ENCODE measurements around the gene FKBP1A.

FKBP1A gene
- long read RNA-seq, transcript FKBP1A-204 (5 exons, 1,622 nt) = major isoform, 925 of 1,008 reads
- long read RNA-seq, transcript FKBP1A-211 (4 exons, 1,518 nt) = minor isoform, 21 of 1,008 reads
- long read RNA-seq, transcript FKBP1A-203 (4 exons, 976 nt) = minor isoform, 16 of 1,008 reads
- long read RNA-seq, transcript FKBP1A-202 (4 exons, 747 nt) = minor isoform, 9 of 1,008 reads
- long read RNA-seq, partial matches to known transcripts = 6 of 1,008 reads
- long read RNA-seq, other reads (novel, unspliced or antisense) = 30 of 1,008 reads

- TF ChIP-seq CTCF (IDR thresholded peaks at IDR 0.05; ENCODE audit: insufficient read depth, low read length) (no peak), POLR2AphosphoS5 (IDR thresholded peaks at IDR 0.05; ENCODE audit: low read depth) (peak; percentile 60; the same call in 1 of the 2 replicates), GABPA (IDR thresholded peaks at IDR 0.05; ENCODE audit: low read depth) (peak; percentile 99), REST (IDR thresholded peaks at IDR 0.05; ENCODE audit: insufficient replicate concordance, low read depth) (peak; percentile 71), SPI1 (IDR thresholded peaks at IDR 0.05; ENCODE audit: borderline replicate concordance, low read depth) (no peak)
- Histone ChIP-seq H3K4me3 (replicated peaks; ENCODE audit: insufficient read depth, low read length) (peak within 1 kb of the TSS; percentile 67), H3K27ac (replicated peaks) (peak within 1 kb of the TSS; percentile 63), H3K27me3 (ENCODE audit: insufficient read depth, poor library complexity, severe bottlenecking) (no peaks in the 10 kb centered on the region)
- peak; percentile 92 for DNase-seq (ENCODE audit: low read depth in 1 of 2, low spot score in 1 of 2)
Measured at GRCh38 chr20:1392693-1393506, at the start of gene FKBP1A. Gene FKBP1A (minus strand): TSS chr20:1393054. CDS start chr20:1392998, 56 bp downstream.

GRCh38 chr20:1442304-1442703 lies 49.5 kb upstream of the FKBP1A start:
- no peak for DNase-seq (ENCODE audit: low read depth in 1 of 2, low spot score in 1 of 2)
- no peak for TF ChIP-seq SPI1 (IDR thresholded peaks at IDR 0.05; ENCODE audit: borderline replicate concordance, low read depth)
- no peak for TF ChIP-seq GABPA (IDR thresholded peaks at IDR 0.05; ENCODE audit: low read depth)
- TF ChIP-seq POLR2AphosphoS5 (IDR thresholded peaks at IDR 0.05; ENCODE audit: low read depth) = no peak
- no peak for TF ChIP-seq REST (IDR thresholded peaks at IDR 0.05; ENCODE audit: insufficient replicate concordance, low read depth)
- no peak for TF ChIP-seq CTCF (IDR thresholded peaks at IDR 0.05; ENCODE audit: insufficient read depth, low read length)
- Histone ChIP-seq H3K4me3 (replicated peaks; ENCODE audit: insufficient read depth, low read length) (no peak overlapping the region), H3K27ac (replicated peaks) (no peak overlapping the region), H3K27me3 (ENCODE audit: insufficient read depth, poor library complexity, severe bottlenecking) (no peaks in the 10 kb centered on the region)

- Histone ChIP-seq H3K27ac (replicated peaks) (no peak overlapping the region), H3K4me3 (replicated peaks; ENCODE audit: insufficient read depth, low read length) (no peak overlapping the region), H3K27me3 (ENCODE audit: insufficient read depth, poor library complexity, severe bottlenecking) (no peaks in the 10 kb centered on the region)
- no peak for DNase-seq (ENCODE audit: low read depth in 1 of 2, low spot score in 1 of 2)
- TF ChIP-seq SPI1 (IDR thresholded peaks at IDR 0.05; ENCODE audit: borderline replicate concordance, low read depth) = no peak
- no peak for TF ChIP-seq GABPA (IDR thresholded peaks at IDR 0.05; ENCODE audit: low read depth)
- no peak for TF ChIP-seq POLR2AphosphoS5 (IDR thresholded peaks at IDR 0.05; ENCODE audit: low read depth)
- TF ChIP-seq CTCF (IDR thresholded peaks at IDR 0.05; ENCODE audit: insufficient read depth, low read length) = no peak
- no peak for TF ChIP-seq REST (IDR thresholded peaks at IDR 0.05; ENCODE audit: insufficient replicate concordance, low read depth)
Measured at GRCh38 chr20:1441133-1441532, 48.3 kb upstream of the FKBP1A start.
